Measurements from ENCODE around the gene NET1.
A peak's percentile ranks its signal among the peaks of the same experiment; 100 is the strongest.
"Not testable (repeated sequence)": the region's sequence is repeated elsewhere in the genome, so short reads cannot be mapped to it uniquely, and the experiment has no call there.

The NET1 gene

DNA sequence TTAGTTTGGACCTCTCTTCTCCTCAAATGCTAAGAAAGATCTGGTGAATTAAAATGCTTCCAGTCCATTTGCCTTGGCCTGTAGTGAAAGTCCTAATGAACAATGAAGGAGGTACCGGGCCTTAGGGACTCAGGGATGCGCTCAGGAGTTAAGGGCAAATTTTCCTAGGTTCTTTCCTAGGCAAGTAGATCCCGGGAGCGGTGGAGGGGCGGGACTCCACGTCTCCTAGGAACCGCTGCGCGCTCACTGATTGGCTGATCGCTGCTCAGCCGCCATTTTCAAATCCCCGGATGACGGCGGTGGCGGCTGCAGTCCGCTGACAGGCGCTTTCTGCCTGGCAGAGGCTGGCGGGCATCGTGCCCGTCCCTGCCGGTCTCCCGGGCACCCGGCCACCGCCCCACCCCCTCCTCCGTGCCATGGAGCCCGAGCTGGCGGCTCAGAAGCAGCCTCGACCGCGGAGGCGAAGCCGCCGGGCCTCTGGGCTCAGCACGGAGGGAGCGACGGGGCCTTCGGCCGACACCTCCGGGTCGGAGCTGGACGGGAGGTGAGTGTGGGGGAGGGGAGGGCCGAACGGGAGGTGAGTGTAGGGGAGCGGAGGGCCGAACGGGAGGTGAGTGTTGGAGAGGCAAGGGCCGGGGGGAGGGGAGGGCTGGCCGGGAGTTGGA lies at the start of gene NET1:
TSS of gene NET1 (plus strand) at position 281 of the 665 bp plus-strand sequence. CDS start at position 417, 136 bp downstream.
- DNase-seq (ENCODE audit: low spot score) = peak; percentile 99

- DNase-seq (ENCODE audit: low spot score) = no peak
Observed at GRCh38 chr10:5362873-5363272, 49.5 kb upstream of the NET1 start.

GRCh38 chr10:5364374-5364773 lies 48.0 kb upstream of the NET1 start:
- DNase-seq (ENCODE audit: low spot score) = no peak

- DNase-seq (ENCODE audit: low spot score) = no peak
Observed at GRCh38 chr10:5364890-5365338, 47.4 kb upstream of the NET1 start, which contains the start of gene UCN3. Gene UCN3, plus strand, starts transcription at chr10:5364966. Its CDS starts 8,755 bp downstream, at chr10:5373721.

DNA sequence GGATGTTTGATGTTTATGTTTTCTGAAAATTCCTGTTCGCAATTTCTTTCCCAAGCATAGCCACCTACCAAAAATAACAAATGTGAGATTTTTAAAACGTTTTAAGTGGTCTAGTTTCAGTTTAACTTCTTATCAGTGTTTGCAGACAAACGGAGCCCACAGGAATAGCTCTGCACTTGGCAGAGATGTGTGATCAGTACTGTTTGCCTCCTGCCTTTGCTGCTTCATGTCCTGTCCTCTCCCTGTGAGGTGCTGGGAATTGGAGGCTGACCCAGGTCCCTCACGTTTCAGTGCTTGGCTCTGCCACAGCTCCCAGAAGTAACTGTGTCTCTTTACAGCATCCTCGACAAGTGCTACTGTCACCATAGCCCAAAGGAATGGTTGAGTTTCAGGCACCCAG lies 46.4 kb upstream of the NET1 start:
- DNase-seq (ENCODE audit: low spot score) = no peak

DNA sequence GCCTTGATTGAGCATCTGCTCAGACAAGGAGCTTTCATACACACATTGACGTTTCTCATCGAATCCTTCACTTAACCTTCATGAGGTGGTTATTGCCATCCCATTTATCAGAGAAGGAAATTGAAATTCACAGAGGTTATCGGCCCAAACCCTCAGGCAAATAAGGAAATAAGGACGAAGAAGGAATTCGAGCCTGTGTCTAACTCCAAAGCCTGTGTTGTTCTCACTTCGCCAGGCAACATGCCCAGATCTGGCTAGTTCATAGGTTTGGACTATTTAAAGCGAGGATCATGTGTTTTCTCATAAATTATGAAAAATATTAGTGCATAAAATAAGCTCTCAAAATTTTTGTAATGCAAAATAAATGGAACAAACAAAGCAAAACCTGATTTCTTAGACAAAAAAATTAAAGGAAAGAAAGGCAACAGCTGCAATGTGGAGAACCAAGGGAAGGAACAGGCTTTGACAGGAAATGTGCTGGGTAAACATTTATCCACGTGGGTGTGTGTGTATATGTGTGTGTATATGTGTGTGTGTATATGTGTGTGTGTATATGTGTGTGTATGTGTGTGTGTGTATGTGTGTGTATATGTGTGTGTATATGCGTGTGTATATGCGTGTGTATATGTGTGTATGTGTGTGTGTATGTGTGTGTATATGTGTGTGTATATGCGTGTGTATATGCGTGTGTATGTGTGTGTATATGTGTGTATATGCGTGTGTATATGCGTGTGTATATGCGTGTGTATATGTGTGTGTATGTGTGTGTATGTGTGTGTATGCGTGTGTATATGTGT lies 42.8 kb upstream of the NET1 start:
- DNase-seq (ENCODE audit: low spot score) = no peak

- DNase-seq (ENCODE audit: low spot score) = no peak
Observed at GRCh38 chr10:5370493-5371352, 41.6 kb upstream of the NET1 start.

- DNase-seq (ENCODE audit: low spot score) = no peak
Observed at GRCh38 chr10:5373307-5373706, 39.0 kb upstream of the NET1 start.

- no peak for DNase-seq (ENCODE audit: low spot score)
Observed at GRCh38 chr10:5373891-5374611, 38.3 kb upstream of the NET1 start.

DNA sequence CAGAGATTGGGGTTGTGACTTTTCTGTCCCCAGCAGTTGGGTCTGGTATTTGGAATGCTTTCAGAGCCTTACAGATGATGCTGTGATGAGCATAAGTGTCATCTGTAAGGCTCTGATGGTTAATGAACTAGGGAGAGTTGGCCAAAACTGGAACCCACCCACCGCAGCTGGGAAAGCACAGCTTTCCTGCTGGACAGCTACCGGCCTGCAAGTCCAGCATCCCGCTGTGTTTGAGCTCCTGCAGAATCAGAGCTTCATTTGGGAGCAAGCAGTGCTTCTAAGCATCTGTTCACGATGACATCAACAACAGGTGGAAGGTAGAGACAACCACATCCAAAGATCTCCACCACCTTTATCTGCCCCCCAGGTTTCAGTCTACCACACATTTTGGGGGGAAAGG lies 35.9 kb upstream of the NET1 start:
- DNase-seq (ENCODE audit: low spot score) = no peak

GRCh38 chr10:5379202-5379601 lies 33.2 kb upstream of the NET1 start:
- not testable (repeated sequence) for DNase-seq (ENCODE audit: low spot score)

DNA sequence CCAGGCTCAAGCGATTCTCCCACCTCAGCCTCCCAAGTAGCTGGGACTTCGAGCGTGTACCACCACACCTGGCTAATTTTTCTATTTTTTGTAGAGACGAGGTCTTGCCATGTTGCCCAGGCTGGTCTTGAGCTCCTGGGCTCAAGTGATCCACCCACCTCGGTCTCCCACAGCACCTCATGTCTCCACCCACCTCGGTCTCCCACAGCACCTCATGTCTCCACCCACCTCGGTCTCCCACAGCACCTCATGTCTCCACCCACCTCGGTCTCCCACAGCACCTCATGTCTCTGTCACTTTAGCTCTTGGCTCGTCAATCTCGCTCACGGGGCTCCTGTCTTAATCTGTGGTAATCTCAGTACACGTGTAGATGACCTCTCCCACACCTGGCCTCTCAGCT lies 32.0 kb upstream of the NET1 start:
- not testable (repeated sequence) for DNase-seq (ENCODE audit: low spot score)

DNA sequence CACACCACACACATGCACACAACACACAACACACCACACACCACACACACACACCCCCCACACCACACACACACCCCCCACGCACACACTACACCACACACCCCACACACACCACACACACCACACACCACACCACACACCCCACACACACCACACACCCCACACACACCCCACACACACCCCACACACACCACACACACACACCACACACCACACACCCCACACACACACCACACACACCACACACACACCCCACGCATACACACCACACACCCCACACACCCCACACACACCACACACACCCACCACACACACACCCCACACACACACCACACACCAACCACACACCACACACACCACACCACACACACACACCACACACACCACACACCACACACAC lies 31.2 kb upstream of the NET1 start:
- DNase-seq (ENCODE audit: low spot score) = no peak

- DNase-seq (ENCODE audit: low spot score) = no peak
Observed at GRCh38 chr10:5385224-5385623, 27.1 kb upstream of the NET1 start.

DNA sequence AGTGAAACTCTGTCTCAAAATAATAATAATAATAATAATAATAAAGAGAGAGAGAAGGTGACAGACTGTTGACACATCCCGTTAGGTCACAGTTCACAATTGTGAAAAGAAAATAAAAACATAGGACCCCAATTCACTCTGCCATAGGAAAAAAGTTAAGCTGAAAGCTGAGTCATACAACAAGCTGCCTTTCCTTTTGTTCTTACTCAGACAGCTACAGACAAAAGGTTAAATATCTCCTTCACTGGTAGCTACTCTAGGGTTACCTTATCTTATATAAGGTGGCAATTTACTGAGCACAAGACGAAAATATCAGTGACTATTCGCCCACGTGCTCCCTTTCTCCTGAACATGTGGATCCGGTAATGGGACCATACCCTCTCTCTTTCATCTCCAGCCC lies 25.2 kb upstream of the NET1 start:
- no peak for DNase-seq (ENCODE audit: low spot score)

- DNase-seq (ENCODE audit: low spot score) = no peak
Observed at GRCh38 chr10:5390607-5391205, 21.7 kb upstream of the NET1 start.

GRCh38 chr10:5391790-5392189 lies 20.6 kb upstream of the NET1 start:
- DNase-seq (ENCODE audit: low spot score) = no peak

DNA sequence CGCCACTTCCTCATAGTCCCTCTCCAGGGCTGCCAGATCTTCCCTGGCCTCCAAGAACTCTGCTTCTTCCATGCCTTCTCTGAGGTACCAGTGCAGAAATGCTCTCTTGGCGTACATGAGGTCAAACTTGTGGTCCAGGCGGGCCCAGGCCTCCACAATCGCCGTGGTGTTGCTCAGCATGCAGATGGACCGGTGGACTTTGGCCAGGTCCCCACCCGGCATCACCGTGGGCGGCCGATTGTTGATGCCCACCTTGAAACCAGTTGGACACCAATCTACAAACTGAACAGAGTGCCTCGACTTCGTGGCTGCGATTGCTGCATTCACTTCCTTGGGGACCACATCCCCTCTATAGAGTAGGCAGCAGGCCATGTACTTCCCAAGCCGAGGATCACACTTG lies 18.8 kb upstream of the NET1 start:
- DNase-seq (ENCODE audit: low spot score) = no peak

- no peak for DNase-seq (ENCODE audit: low spot score)
Observed at GRCh38 chr10:5395168-5395567, 17.2 kb upstream of the NET1 start.

DNA sequence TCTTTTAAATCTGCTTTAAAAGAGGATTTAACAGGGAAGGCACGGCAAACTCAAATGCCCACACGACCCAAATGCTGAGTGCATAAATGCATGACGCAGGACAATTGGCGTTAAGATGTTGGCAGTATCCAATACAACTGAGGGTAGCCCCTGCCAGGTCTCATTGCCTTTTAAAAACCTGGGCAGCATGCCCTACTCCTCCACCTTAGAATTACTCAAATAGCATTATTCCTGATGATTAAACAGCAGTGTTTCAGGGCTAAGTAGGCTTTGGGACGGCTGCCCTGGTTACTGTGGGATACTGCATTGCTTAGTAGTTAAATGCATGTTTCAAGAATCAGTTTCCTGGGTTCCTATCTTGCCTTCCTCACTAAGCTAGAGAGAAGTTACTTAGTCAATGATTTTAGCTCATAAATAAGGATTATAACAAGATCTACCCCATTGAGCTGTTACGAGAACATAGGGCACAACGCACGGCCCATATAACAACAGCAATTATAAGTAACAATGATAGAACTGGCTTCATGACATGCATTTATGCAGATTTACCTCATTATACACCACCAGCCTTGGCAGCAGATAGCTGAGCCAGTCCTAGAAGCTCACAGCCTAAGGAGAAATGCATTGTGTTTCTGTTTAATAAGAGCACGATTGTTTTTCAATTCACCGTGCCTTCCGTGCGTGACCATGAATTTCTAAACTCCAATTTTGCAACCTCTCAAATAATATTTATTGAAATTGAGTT lies 15.6 kb upstream of the NET1 start:
- no peak for DNase-seq (ENCODE audit: low spot score)

DNA sequence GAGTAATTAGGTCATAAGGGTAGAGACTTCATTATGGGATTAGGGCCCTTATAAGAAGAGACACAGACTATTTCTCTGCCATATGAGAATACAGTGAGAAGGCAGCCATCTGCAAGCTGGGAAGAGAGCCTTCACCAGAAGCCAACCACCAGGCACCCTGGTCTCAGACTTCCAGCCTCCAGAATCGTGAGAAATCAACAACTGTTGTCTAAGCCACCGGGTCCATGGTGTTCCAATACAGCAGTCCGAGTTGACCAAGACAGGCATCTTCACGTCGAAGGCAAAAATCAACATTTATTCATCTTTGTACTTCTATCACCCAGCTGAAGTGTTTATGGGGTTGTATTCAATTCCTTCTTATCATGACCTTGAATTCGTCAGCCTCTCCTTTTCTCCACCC lies 13.0 kb upstream of the NET1 start:
- DNase-seq (ENCODE audit: low spot score) = no peak

Data from AG08396 (cell line).